ENCODE results near the gene H3-3A. TPM values are rescaled to one million over a fixed set of nuclear protein-coding genes. Genes with fewer than 3 reads are reported as not detected.

Gene H3-3A
- total RNA-seq, 1 experiment from 2014 or later, result 894 TPM

- ChIA-PET POLR2A (interaction anchor here (0.5 kb wide), 1 partner anchor 53 kb away, joined by 3 read pairs; no protein-coding TSS in a partner anchor), CTCF (no interaction called here)
- no peaks in the 10 kb centered on the region for H3K27me3 Mint-ChIP-seq (ENCODE audit: low read depth)
- H3K36me3 Mint-ChIP-seq, result no peaks in the 10 kb centered on the region
- no peak for TF ChIP-seq CREM (CRISPR knock-in tag; IDR thresholded peaks at IDR 0.05)
- TF ChIP-seq TEAD1 (CRISPR knock-in tag; IDR thresholded peaks at IDR 0.05), result no peak
- no peak for TF ChIP-seq ZNF219 (CRISPR knock-in tag; IDR thresholded peaks at IDR 0.05; ENCODE audit: borderline replicate concordance)
- no peak for TF ChIP-seq CREB1 (CRISPR knock-in tag; IDR thresholded peaks at IDR 0.05)
- no peak for TF ChIP-seq SP1 (CRISPR knock-in tag; conservative IDR thresholded peaks at IDR 0.05)
- TF ChIP-seq PRRX2 (CRISPR knock-in tag; IDR thresholded peaks at IDR 0.05), result no peak
- no peak for TF ChIP-seq RORB (CRISPR knock-in tag; IDR thresholded peaks at IDR 0.05)
- TF ChIP-seq ATF2 (CRISPR knock-in tag; IDR thresholded peaks at IDR 0.05; ENCODE audit: borderline replicate concordance, low read depth), result no peak
- TF ChIP-seq NFE2L1 (CRISPR knock-in tag; IDR thresholded peaks at IDR 0.05), result no peak
- no peak for TF ChIP-seq ESRRA (CRISPR knock-in tag; IDR thresholded peaks at IDR 0.05; ENCODE audit: borderline replicate concordance)
- 0 out of 2 replicates have a peak, but pooled peaks cover 3% of the 10 kb centered on the region for H3K4me1 Mint-ChIP-seq
- no peak overlapping the region for H3K27ac Mint-ChIP-seq
- no peaks in the 10 kb centered on the region for H3K9me3 Mint-ChIP-seq
- DNase-seq (ENCODE audit: low spot score) (no peak), ATAC-seq (no peak)
- H3K4me3 Mint-ChIP-seq, result no peak overlapping the region
Measured at GRCh38 chr1:226021801-226022200, 40.7 kb upstream of the H3-3A start.

- POLR2A ChIA-PET, result no interaction called here
- Mint-ChIP-seq H3K36me3 (no peaks in the 10 kb centered on the region), H3K4me1 (no peaks in the 10 kb centered on the region), H3K27ac (no peak overlapping the region), H3K9me3 (no peaks in the 10 kb centered on the region), H3K4me3 (no peak overlapping the region), H3K27me3 (ENCODE audit: low read depth) (peaks cover 4% of the 10 kb centered on the region; the same call in 1 of the 2 replicates)
- TF ChIP-seq TP53 (CRISPR knock-in tag; IDR thresholded peaks at IDR 0.05) (no peak), HMGXB4 (CRISPR knock-in tag; IDR thresholded peaks at IDR 0.05) (no peak)
- CTCF ChIA-PET, result interaction anchor here (1.2 kb wide), 1 partner anchor 41 kb away, joined by 5 read pairs; no protein-coding TSS in a partner anchor
- no peak for ATAC-seq
- no peak for DNase-seq (ENCODE audit: low spot score)
Measured at GRCh38 chr1:226023735-226024134, 38.8 kb upstream of the H3-3A start.

- POLR2A ChIA-PET, result no interaction called here
- Mint-ChIP-seq H3K4me1 (no peaks in the 10 kb centered on the region), H3K27me3 (ENCODE audit: low read depth) (peaks cover 4% of the 10 kb centered on the region; the same call in 1 of the 2 replicates), H3K4me3 (no peak overlapping the region), H3K27ac (no peak overlapping the region), H3K36me3 (no peaks in the 10 kb centered on the region), H3K9me3 (no peaks in the 10 kb centered on the region)
- CTCF ChIA-PET, result interaction anchor here (1.1 to 1.5 kb wide), 2 partner anchors 38 to 64 kb away, joined by 3 to 5 read pairs; no protein-coding TSS in a partner anchor
- ATAC-seq (no peak), DNase-seq (ENCODE audit: low spot score) (no peak)
- TF ChIP-seq MLX (CRISPR knock-in tag; IDR thresholded peaks at IDR 0.05) (no peak), CDX4 (CRISPR knock-in tag; IDR thresholded peaks at IDR 0.05; ENCODE audit: borderline replicate concordance) (no peak), TP53 (CRISPR knock-in tag; IDR thresholded peaks at IDR 0.05) (no peak), ZNF671 (CRISPR knock-in tag; IDR thresholded peaks at IDR 0.05) (no peak), ARID4B (CRISPR knock-in tag; IDR thresholded peaks at IDR 0.05; ENCODE audit: borderline replicate concordance) (no peak), SP1 (CRISPR knock-in tag; conservative IDR thresholded peaks at IDR 0.05) (no peak), FOXP4 (CRISPR knock-in tag; IDR thresholded peaks at IDR 0.05) (no peak), ESRRA (CRISPR knock-in tag; IDR thresholded peaks at IDR 0.05; ENCODE audit: borderline replicate concordance) (no peak), NFATC4 (CRISPR knock-in tag; IDR thresholded peaks at IDR 0.05) (no peak)
Measured at GRCh38 chr1:226026833-226027232, 35.7 kb upstream of the H3-3A start.

Data from WTC11 (cell line).